H1 (cell line): ENCODE data around the gene AGTR2.

Source experiments
- CEBPB ChIP-seq: IDR thresholded peaks from 2 replicates; pipeline ENCODE4 v1.6.1; 2012; ENCODE audit warnings: low read depth, low read length
- CHD1 ChIP-seq: IDR thresholded peaks from 2 replicates; pipeline ENCODE4 v1.6.1; 2012; ENCODE audit warnings: low read depth, low read length, improper control_type of control experiment
- CREB1 ChIP-seq: IDR thresholded peaks from 2 replicates; pipeline ENCODE4 v1.6.1; 2012; ENCODE audit warnings: inconsistent platforms
- EP300 ChIP-seq, 2 experiments: IDR thresholded peaks; 1 replicate in 1 of 2; 2 replicates in 1 of 2; pipeline ENCODE4 v1.6.1; 2011 to 2012; ENCODE audit warnings: low read depth in 2 of 2, low read length in 2 of 2, mild to moderate bottlenecking in 2 of 2, borderline replicate concordance in 1 of 2, inconsistent platforms in 1 of 2, moderate library complexity in 1 of 2
- EZH2 ChIP-seq: fragments of 200-600 bp; sonication (generic); IDR thresholded peaks from 2 replicates; pipeline ENCODE4 v1.7.1; 2012; ENCODE audit warnings: low read depth, mild to moderate bottlenecking, moderate library complexity, low read length, inconsistent platforms; ENCODE audit not compliant: severe bottlenecking
- POLR2A ChIP-seq, 2 experiments: IDR thresholded peaks; 1 replicate in 1 of 2; 2 replicates in 1 of 2; pipeline ENCODE4 v1.6.1; 2011; ENCODE audit warnings: low read depth in 2 of 2, low read length in 2 of 2, mild to moderate bottlenecking in 2 of 2; ENCODE audit errors: control extremely low read depth in 1 of 2
- RFX5 ChIP-seq: IDR thresholded peaks from 2 replicates; pipeline ENCODE4 v1.6.1; 2011; ENCODE audit warnings: low read depth, low read length, improper control_type of control experiment, borderline replicate concordance
- ZNF274 ChIP-seq: IDR thresholded peaks from 2 replicates; pipeline ENCODE4 v1.7.0; 2012; ENCODE audit warnings: low read length, borderline replicate concordance; ENCODE audit errors: extremely low read depth
- TF ChIP-seq, protein P1 (sequence below), 3 experiments: IDR thresholded peaks; 1 replicate in 2 of 3; 2 replicates in 1 of 3; pipeline versions ENCODE4 v1.5.1 to v1.6.1; 2011; ENCODE audit warnings: low read length in 3 of 3, mild to moderate bottlenecking in 3 of 3, inconsistent platforms in 2 of 3, low read depth in 1 of 3, moderate library complexity in 1 of 3; ENCODE audit not compliant: insufficient read depth in 1 of 3; ENCODE audit errors: control extremely low read depth in 1 of 3
- TF ChIP-seq, protein P2 (sequence below): IDR thresholded peaks from 2 replicates; pipeline ENCODE4 v1.6.1; 2012; ENCODE audit warnings: inconsistent platforms

DNA sequence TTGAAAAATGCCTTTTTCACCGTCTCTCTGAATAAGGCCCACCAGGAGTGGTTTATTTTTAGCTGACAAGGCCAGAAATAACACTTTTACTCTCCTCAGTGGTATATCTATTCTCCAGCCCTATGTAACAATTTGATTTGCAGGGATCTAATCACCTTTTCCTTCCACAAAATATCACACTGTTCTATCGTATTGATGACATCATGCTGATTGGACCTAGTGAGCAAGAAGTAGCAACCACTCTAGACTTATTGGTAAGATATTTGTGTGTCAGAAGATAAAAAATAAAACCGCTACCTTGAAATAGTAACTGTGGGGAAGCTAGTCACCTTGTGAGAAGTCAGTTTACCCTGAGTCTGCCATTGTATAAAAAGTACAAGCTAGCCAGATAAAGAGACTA lies 27.7 kb downstream of the AGTR2 start:
- TF ChIP-seq EP300 (IDR thresholded peaks at IDR 0.05; ENCODE audit: borderline replicate concordance in 1 of 2, low read depth in 2 of 2, low read length in 2 of 2): no peak
- no peak for TF ChIP-seq CEBPB
- no peak for TF ChIP-seq CHD1
- TF ChIP-seq, protein P1, sequence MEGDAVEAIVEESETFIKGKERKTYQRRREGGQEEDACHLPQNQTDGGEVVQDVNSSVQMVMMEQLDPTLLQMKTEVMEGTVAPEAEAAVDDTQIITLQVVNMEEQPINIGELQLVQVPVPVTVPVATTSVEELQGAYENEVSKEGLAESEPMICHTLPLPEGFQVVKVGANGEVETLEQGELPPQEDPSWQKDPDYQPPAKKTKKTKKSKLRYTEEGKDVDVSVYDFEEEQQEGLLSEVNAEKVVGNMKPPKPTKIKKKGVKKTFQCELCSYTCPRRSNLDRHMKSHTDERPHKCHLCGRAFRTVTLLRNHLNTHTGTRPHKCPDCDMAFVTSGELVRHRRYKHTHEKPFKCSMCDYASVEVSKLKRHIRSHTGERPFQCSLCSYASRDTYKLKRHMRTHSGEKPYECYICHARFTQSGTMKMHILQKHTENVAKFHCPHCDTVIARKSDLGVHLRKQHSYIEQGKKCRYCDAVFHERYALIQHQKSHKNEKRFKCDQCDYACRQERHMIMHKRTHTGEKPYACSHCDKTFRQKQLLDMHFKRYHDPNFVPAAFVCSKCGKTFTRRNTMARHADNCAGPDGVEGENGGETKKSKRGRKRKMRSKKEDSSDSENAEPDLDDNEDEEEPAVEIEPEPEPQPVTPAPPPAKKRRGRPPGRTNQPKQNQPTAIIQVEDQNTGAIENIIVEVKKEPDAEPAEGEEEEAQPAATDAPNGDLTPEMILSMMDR (IDR thresholded peaks at IDR 0.05; ENCODE audit: control extremely low read depth in 1 of 3, insufficient read depth in 1 of 3, low read depth in 1 of 3, low read length in 3 of 3): no peak
- no peak for TF ChIP-seq ZNF274
- TF ChIP-seq CREB1: no peak
- TF ChIP-seq RFX5: no peak
- TF ChIP-seq EZH2: no peak
- TF ChIP-seq POLR2A (IDR thresholded peaks at IDR 0.05; ENCODE audit: control extremely low read depth in 1 of 2, low read depth in 2 of 2, low read length in 2 of 2): no peak
- TF ChIP-seq, protein P2, sequence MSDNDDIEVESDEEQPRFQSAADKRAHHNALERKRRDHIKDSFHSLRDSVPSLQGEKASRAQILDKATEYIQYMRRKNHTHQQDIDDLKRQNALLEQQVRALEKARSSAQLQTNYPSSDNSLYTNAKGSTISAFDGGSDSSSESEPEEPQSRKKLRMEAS: no peak
